Measurements from ENCODE around the gene AKR1B1. TPM values are rescaled to one million over a fixed set of nuclear protein-coding genes. Genes with fewer than 3 reads are reported as not detected.

The AKR1B1 gene
- total RNA-seq, 1 donor from 2014 or later: 88.9 TPM

GRCh38 chr7:134434701-134435100 lies 24.2 kb downstream of the AKR1B1 start:
- ChIA-PET POLR2A (no interaction called here), CTCF (interaction anchor here (1.7 kb wide), 2 partner anchors 113 to 171 kb away, joined by 4 to 5 read pairs; no protein-coding TSS in a partner anchor)

GRCh38 chr7:134433430-134433829 lies 25.5 kb downstream of the AKR1B1 start:
- Mint-ChIP-seq H3K4me3 (peak overlapping the region; percentile 82), H3K9me3 (no peaks in the 10 kb centered on the region), H3K27me3 (no peaks in the 10 kb centered on the region), H3K27ac (peak overlapping the region; percentile 82), H3K36me3 (ENCODE audit: low read depth) (peaks cover under 1% of the 10 kb centered on the region), H3K4me1 (peaks cover 20% of the 10 kb centered on the region)
- intact Hi-C loops (cut with micrococcal nuclease): loop anchor here (5.0 to 10.0 kb wide), 4 partner anchors 331 to 841 kb away; partner anchors contain the start of genes AGBL3 and WDR91
- no peak for ATAC-seq (ENCODE audit: low read depth)
- TF ChIP-seq CTCF (IDR thresholded peaks at IDR 0.05): no peak
- DNase-seq: no peak
- POLR2A ChIA-PET: interaction anchor here (0.8 to 2.2 kb wide), 6 partner anchors 25 to 738 kb away, joined by 3 to 18 read pairs (median 6); partner anchors contain the start of genes AKR1B1 and AKR1B15
- CTCF ChIA-PET: interaction anchor here (0.7 to 2.6 kb wide), 19 partner anchors 13 to 738 kb away, joined by 3 to 106 read pairs (median 4); partner anchors contain the start of genes AGBL3, AKR1B1 and AKR1B15

More at GRCh38 chr7:134434701-134435100, 24.2 kb downstream of the AKR1B1 start:
- Mint-ChIP-seq H3K9me3 (peaks cover 3% of the 10 kb centered on the region), H3K27ac (no peak overlapping the region), H3K27me3 (no peaks in the 10 kb centered on the region), H3K36me3 (ENCODE audit: low read depth) (peaks cover 8% of the 10 kb centered on the region), H3K4me3 (no peak overlapping the region), H3K4me1 (peaks cover 20% of the 10 kb centered on the region)
- DNase-seq (no peak), ATAC-seq (ENCODE audit: low read depth) (no peak)
- TF ChIP-seq CTCF (IDR thresholded peaks at IDR 0.05): no peak
- intact Hi-C loops (cut with micrococcal nuclease): loop anchor here (5.0 to 10.0 kb wide), 4 partner anchors 330 to 840 kb away; partner anchors contain the start of genes AGBL3 and WDR91

GRCh38 chr7:134432296-134433152 lies 26.4 kb downstream of the AKR1B1 start:
- H3K36me3 Mint-ChIP-seq (ENCODE audit: low read depth): no peaks in the 10 kb centered on the region
- H3K4me1 Mint-ChIP-seq: peaks cover 20% of the 10 kb centered on the region
- TF ChIP-seq CTCF (IDR thresholded peaks at IDR 0.05): no peak
- H3K4me3 Mint-ChIP-seq: peak overlapping the region; percentile 82
- H3K9me3 Mint-ChIP-seq: no peaks in the 10 kb centered on the region
- peak overlapping the region; percentile 82 for H3K27ac Mint-ChIP-seq
- intact Hi-C loops (cut with micrococcal nuclease): loop anchor here (1.0 to 10.0 kb wide), 11 partner anchors 26 to 842 kb away; partner anchors contain the start of genes AGBL3, BPGM, SLC35B4 and WDR91
- CTCF ChIA-PET: interaction anchor here (0.5 to 2.6 kb wide), 32 partner anchors 10 to 842 kb away, joined by 3 to 106 read pairs (median 4); partner anchors contain the start of genes AGBL3, AKR1B1 and AKR1B15
- H3K27me3 Mint-ChIP-seq: no peaks in the 10 kb centered on the region
- POLR2A ChIA-PET: interaction anchor here (0.8 to 2.2 kb wide), 8 partner anchors 26 to 737 kb away, joined by 3 to 18 read pairs (median 4); partner anchors contain the start of genes AGBL3, AKR1B1 and AKR1B15
- peak; percentile 89 for ATAC-seq (ENCODE audit: low read depth)
- DNase-seq: peak; percentile 56

- Mint-ChIP-seq H3K4me1 (peaks cover 20% of the 10 kb centered on the region), H3K27ac (peak overlapping the region; percentile 82), H3K4me3 (peak overlapping the region; percentile 82), H3K27me3 (no peaks in the 10 kb centered on the region), H3K9me3 (no peaks in the 10 kb centered on the region), H3K36me3 (ENCODE audit: low read depth) (no peaks in the 10 kb centered on the region)
- intact Hi-C loops (cut with micrococcal nuclease): loop anchor here (1.0 to 10.0 kb wide), 11 partner anchors 26 to 843 kb away; partner anchors contain the start of genes AGBL3, BPGM, SLC35B4 and WDR91
- POLR2A ChIA-PET: interaction anchor here (1.0 to 2.2 kb wide), 3 partner anchors 27 to 555 kb away, joined by 4 to 18 read pairs (median 7); partner anchors contain the start of genes AGBL3, AKR1B1 and AKR1B15
- no peak for TF ChIP-seq CTCF (IDR thresholded peaks at IDR 0.05)
- DNase-seq (no peak), ATAC-seq (ENCODE audit: low read depth) (no peak)
- CTCF ChIA-PET: interaction anchor here (0.6 to 2.6 kb wide), 18 partner anchors 11 to 842 kb away, joined by 3 to 106 read pairs (median 4); partner anchors contain the start of genes AGBL3, AKR1B1 and AKR1B15
Measured at GRCh38 chr7:134431815-134432214, 27.1 kb downstream of the AKR1B1 start.

Measured in activated B cell treated with CpG ODN at 0.5 μM for 24 hours (primary cell).